GF-D8 (cell line): ENCODE results near the gene OR8A1.
"Not testable (repeated sequence)": the region's sequence is repeated elsewhere in the genome, so short reads cannot be mapped to it uniquely, and the experiment has no call there.

Source experiments
- DNase-seq: peaks from one replicate; lab custom pipeline; 2025; lab: John Stamatoyannopoulos, UW

Gene OR8A1

GRCh38 chr11:124595302-124595701 lies 25.5 kb downstream of the OR8A1 start:
- no peak for DNase-seq

- no peak for DNase-seq
Observed at GRCh38 chr11:124597626-124598025, 27.8 kb downstream of the OR8A1 start.

- DNase-seq, result no peak
Observed at GRCh38 chr11:124600621-124601320, 31.0 kb downstream of the OR8A1 start.

GRCh38 chr11:124602193-124602592 lies 32.4 kb downstream of the OR8A1 start:
- DNase-seq, result no peak

GRCh38 chr11:124602723-124603122 lies 32.9 kb downstream of the OR8A1 start:
- not testable (repeated sequence) for DNase-seq

GRCh38 chr11:124605719-124606118 lies 35.9 kb downstream of the OR8A1 start:
- DNase-seq, result peak; percentile 91

- DNase-seq, result no peak
Observed at GRCh38 chr11:124608147-124608546, 38.4 kb downstream of the OR8A1 start.

- no peak for DNase-seq
Observed at GRCh38 chr11:124610295-124610694, 40.5 kb downstream of the OR8A1 start.

- no peak for DNase-seq
Observed at GRCh38 chr11:124611064-124611463, 41.3 kb downstream of the OR8A1 start, which contains the start of gene PANX3. Gene PANX3 (plus strand): TSS chr11:124611428. CDS start chr11:124611557, 129 bp downstream.

GRCh38 chr11:124612045-124612444 lies 42.2 kb downstream of the OR8A1 start:
- no peak for DNase-seq

- no peak for DNase-seq
Observed at GRCh38 chr11:124612567-124613246, 42.9 kb downstream of the OR8A1 start.

GRCh38 chr11:124618863-124619262 lies 49.1 kb downstream of the OR8A1 start:
- no peak for DNase-seq
